ENCODE measurements around the gene ITPR2.

ITPR2 gene

DNA sequence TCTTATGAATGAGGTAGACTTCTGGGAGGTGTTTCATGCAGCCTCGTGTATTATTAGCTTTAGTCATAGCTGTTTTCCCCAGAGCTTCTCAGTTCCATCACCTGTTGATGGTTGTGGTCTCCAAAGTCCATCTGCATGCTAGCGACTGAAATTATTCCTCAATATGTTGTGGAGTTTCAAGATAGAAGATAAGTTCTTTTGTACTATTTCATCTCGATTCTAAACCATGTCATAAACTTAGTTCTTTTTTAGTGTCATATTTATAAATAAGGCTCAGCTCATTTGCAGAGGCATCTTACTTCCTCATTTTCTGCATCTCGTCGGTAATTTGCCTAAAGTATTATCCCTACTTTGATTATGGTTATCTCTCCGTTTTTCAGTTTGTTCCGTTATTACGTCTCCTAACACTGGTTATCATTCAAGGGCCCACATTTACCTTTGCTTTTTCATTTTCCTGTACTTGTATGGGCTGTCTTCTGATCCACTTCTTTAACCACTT, 119.1 kb downstream of the ITPR2 start:
- DNase-seq (ENCODE audit: insufficient read length) (no peak), FAIRE-seq (peak; percentile 87)

DNA sequence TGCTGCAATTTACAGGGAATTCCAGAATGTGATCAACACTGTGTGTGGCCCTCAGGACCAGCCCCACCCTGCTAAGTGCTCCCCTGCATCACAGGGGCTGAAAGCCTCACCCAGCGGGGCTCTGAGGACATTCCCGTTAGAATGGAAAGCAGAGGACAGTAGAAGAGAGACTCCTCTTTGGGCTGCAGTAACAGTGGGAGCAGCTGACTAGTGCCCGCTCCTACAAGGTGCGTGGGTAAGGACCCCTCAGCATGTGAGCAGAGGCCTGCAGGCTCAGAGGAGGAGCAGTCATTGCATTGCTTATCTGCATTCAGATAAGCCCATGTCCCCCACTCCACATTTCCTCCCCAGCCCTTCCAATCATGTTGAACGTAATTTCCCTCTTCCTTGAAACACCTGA, 120.1 kb downstream of the ITPR2 start:
- FAIRE-seq (no peak), DNase-seq (ENCODE audit: insufficient read length) (no peak)
- TF ChIP-seq POLR2AphosphoS5 (IDR thresholded peaks at IDR 0.05; ENCODE audit: low read depth, low read length) (no peak), POLR2A (IDR thresholded peaks at IDR 0.05; ENCODE audit: low read depth, low read length) (no peak), TAF1 (IDR thresholded peaks at IDR 0.05; ENCODE audit: borderline replicate concordance, low read depth, low read length) (no peak)

More for the DNA sequence above, 119.1 kb downstream of the ITPR2 start:
- TF ChIP-seq TAF1 (IDR thresholded peaks at IDR 0.05; ENCODE audit: borderline replicate concordance, low read depth, low read length) = no peak
- TF ChIP-seq POLR2AphosphoS5 (IDR thresholded peaks at IDR 0.05; ENCODE audit: low read depth, low read length) = no peak
- TF ChIP-seq POLR2A (IDR thresholded peaks at IDR 0.05; ENCODE audit: low read depth, low read length) = no peak

DNA sequence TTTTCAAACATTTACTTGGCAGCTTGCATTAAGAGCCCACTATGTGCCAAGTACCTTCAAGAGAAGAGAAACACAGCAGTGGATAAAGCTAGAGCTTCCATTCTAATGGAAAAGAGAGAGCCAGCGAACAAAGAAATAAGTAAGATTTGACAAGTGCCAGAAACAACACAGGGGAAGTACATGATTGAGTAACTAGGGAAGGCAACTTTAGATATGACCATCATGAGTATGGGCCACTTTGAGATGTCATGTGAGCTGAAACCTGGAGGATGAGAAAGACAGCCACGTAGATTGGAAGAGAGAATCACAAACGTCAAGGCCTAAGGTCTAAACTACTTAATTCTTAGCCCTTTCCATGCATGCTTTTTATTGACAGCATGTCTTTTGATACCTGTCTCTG, 121.4 kb downstream of the ITPR2 start:
- no peak for FAIRE-seq
- TF ChIP-seq POLR2A (IDR thresholded peaks at IDR 0.05; ENCODE audit: low read depth, low read length) = no peak
- TF ChIP-seq TAF1 (IDR thresholded peaks at IDR 0.05; ENCODE audit: borderline replicate concordance, low read depth, low read length) = no peak
- no peak for TF ChIP-seq POLR2AphosphoS5 (IDR thresholded peaks at IDR 0.05; ENCODE audit: low read depth, low read length)

DNA sequence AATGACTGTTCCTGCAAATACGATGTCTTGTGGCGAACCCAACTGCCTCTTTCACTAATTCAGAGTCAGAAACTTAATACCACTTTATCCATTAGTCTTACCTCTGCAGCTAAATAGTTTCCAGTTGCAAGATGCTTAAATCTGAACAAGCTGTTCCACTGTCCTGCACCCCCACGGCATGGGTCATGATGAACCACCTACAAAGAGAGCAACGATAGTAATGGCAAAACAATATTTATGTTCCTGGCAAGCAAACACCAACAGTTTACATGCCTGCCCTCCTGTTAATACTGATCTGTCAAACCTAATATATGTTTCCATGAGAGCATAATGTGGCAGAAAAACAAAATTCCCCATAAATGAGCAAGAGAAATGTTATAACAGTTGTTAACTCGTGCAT, 121.9 kb downstream of the ITPR2 start:
- TF ChIP-seq POLR2AphosphoS5 (IDR thresholded peaks at IDR 0.05; ENCODE audit: low read depth, low read length) (no peak), TAF1 (IDR thresholded peaks at IDR 0.05; ENCODE audit: borderline replicate concordance, low read depth, low read length) (no peak), POLR2A (IDR thresholded peaks at IDR 0.05; ENCODE audit: low read depth, low read length) (no peak)
- no peak for FAIRE-seq
- DNase-seq (ENCODE audit: insufficient read length) = no peak

More for the DNA sequence above, 121.4 kb downstream of the ITPR2 start:
- no peak for DNase-seq (ENCODE audit: insufficient read length)

DNA sequence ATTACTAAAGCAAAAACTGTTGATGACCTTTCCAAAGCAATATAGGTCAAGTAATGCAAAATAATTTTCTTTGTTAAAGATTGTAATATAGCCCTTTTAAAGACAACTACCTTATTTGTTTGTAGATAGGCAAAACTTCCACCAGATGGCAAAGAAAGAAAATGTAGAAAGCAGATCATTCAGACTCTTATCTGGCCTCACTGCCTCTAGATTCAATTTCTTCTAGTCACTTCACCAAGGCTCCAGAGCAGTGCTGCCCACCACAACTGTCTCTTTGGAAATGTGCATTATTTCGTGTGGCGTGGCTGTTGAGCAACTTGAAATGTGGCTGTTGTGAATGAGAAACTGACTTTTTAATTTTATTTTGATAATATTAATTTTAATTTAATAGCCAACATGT, 127.1 kb downstream of the ITPR2 start:
- FAIRE-seq (no peak), DNase-seq (ENCODE audit: insufficient read length) (no peak)
- TF ChIP-seq POLR2AphosphoS5 (IDR thresholded peaks at IDR 0.05; ENCODE audit: low read depth, low read length) (no peak), TAF1 (IDR thresholded peaks at IDR 0.05; ENCODE audit: borderline replicate concordance, low read depth, low read length) (no peak), POLR2A (IDR thresholded peaks at IDR 0.05; ENCODE audit: low read depth, low read length) (no peak)

DNA sequence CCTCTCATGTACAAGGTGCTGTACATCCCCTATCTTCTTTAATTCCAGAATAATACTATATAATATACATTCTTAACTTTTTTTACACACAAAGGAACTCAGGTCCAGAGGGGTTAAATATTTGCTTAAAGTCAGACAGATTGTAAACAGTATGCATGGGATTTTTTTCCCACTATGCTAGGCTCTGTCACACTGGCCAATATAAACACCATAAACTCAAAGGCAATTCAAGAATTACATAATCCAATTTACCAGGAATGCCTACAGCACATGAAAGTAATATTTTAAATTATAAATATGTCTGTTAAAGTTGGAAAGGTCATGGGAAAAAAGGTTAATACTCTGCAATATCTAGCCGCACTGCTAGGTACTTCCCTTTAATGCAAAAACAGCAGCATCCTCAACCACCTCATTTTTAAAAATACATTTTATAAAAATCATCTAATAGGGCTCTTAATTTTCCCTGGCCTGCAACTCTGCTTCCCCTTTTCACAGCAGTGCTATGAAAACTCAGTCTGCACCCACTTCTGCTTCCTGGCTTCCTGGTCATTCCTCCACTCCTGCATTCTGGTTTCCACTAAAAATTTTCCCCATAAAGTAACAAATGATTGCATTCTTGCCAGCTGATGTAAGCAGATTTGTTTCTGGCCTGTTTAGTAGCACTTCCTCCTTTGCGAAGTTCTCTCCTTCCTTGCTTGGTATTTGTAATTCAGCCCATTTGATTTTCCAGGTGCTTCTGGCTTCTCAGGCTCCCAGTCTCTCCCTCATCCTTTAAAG, 128.1 kb downstream of the ITPR2 start:
- no peak for DNase-seq (ENCODE audit: insufficient read length)
- TF ChIP-seq POLR2AphosphoS5 (IDR thresholded peaks at IDR 0.05; ENCODE audit: low read depth, low read length) (no peak), POLR2A (IDR thresholded peaks at IDR 0.05; ENCODE audit: low read depth, low read length) (no peak), TAF1 (IDR thresholded peaks at IDR 0.05; ENCODE audit: borderline replicate concordance, low read depth, low read length) (no peak)
- FAIRE-seq = peak; percentile 27

DNA sequence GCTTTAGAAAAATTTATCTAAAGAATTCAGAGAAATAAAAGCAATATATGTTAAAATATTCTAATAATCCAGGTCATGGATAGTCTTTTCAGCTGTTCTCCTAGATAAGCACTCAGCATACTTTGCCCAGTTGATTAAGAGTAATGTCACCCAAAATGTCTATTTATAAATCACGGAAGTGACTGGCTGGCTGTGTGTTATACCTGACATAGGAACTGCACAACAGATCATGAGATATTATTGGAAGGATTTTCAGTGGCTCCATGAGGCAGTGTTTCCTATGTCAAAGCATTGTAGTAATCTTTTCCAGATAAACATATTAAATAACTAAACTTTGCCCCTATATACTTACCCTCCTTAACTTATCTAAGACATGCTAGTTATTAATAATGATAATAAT, 128.8 kb downstream of the ITPR2 start:
- FAIRE-seq = no peak
- no peak for DNase-seq (ENCODE audit: insufficient read length)
- TF ChIP-seq POLR2A (IDR thresholded peaks at IDR 0.05; ENCODE audit: low read depth, low read length) (no peak), POLR2AphosphoS5 (IDR thresholded peaks at IDR 0.05; ENCODE audit: low read depth, low read length) (no peak), TAF1 (IDR thresholded peaks at IDR 0.05; ENCODE audit: borderline replicate concordance, low read depth, low read length) (no peak)

DNA sequence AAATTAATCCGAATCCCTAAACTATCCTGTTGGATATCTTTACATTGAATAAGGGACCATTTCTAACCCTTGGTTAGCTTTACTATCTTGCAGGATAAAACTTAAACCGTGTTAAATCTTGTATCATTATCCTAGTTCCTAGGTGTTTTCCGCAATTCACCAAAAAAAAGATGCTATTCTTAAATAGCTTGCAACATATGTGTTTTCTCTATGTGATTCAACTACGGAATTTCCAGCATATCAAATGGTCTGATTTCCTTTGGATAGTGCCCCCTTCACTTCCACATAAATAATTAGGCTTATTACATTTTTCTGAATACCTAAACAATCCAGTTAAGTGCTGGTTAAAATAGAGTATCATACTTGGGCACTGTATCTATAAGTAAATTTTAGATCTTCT, 130.3 kb downstream of the ITPR2 start:
- FAIRE-seq = no peak
- no peak for DNase-seq (ENCODE audit: insufficient read length)
- TF ChIP-seq TAF1 (IDR thresholded peaks at IDR 0.05; ENCODE audit: borderline replicate concordance, low read depth, low read length) (no peak), POLR2AphosphoS5 (IDR thresholded peaks at IDR 0.05; ENCODE audit: low read depth, low read length) (no peak), POLR2A (IDR thresholded peaks at IDR 0.05; ENCODE audit: low read depth, low read length) (no peak)

DNA sequence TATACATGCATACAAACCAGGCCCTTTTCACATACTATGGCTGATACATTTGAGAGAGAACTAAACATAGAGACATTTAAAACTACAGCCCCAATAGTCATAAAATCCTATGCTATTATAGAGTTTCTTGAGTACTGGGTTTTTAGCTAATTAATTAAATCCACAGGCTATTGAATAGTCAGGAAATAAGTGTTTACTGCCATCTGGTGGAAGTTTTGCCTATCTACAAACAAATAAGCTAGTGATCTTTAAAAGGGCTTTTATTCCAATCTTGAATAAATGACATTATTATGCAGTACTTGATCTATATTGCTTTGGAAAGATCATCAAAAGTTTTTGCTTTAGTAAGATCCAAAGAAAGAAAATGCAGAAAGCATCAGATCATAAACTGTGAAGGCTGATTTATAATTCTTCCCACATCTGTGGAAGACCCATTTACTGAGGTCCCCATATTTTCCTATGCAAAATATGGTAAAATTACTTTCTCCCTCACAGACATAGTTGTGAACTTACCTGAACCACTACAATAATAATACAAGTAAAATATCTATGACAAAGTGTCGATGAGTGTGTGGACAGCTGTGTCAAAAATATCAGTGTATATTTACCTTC, 131.3 kb downstream of the ITPR2 start:
- FAIRE-seq (no peak), DNase-seq (ENCODE audit: insufficient read length) (no peak)
- TF ChIP-seq POLR2AphosphoS5 (IDR thresholded peaks at IDR 0.05; ENCODE audit: low read depth, low read length) (no peak), TAF1 (IDR thresholded peaks at IDR 0.05; ENCODE audit: borderline replicate concordance, low read depth, low read length) (no peak), POLR2A (IDR thresholded peaks at IDR 0.05; ENCODE audit: low read depth, low read length) (no peak)

DNA sequence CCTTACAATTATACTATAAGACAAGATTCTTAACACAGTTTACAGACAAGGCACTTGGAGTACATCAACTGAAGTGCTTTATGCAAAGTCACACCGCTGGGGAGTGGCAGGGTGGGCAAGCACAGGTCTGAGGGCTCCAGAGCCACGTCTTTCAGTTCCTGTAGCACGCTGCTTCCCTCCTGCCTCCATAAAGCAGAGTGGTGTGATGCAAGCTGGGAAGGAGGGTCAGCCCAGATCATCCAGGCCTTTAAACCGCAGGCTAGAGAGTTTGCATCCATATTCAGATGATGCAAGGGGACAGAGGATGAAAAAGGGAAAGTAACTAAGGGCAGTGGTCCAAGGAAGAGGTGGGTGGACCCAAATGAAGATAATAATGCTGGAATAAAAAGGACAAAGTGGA, 132.6 kb downstream of the ITPR2 start:
- FAIRE-seq = no peak
- DNase-seq (ENCODE audit: insufficient read length) = no peak
- TF ChIP-seq POLR2A (IDR thresholded peaks at IDR 0.05; ENCODE audit: low read depth, low read length) = no peak
- no peak for TF ChIP-seq POLR2AphosphoS5 (IDR thresholded peaks at IDR 0.05; ENCODE audit: low read depth, low read length)
- no peak for TF ChIP-seq TAF1 (IDR thresholded peaks at IDR 0.05; ENCODE audit: borderline replicate concordance, low read depth, low read length)

DNA sequence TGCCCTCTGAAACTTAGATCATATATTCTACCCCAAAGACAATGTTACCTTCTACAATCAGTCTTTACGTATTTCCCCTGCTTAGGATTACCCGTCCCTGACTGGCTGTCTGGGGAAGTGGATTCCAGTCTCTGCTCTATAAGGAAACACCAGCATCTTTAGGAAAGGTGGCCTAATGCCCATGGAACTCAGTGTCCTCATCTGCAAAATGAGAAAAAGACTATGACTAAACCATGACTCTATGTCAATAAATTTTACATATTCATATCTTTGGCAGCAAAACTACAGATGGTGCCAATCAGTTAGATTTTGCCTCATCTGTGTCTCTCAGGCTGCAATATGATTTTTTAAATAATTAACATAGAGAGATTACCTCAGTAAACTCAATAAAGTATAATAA, 133.8 kb downstream of the ITPR2 start:
- DNase-seq (ENCODE audit: insufficient read length) (no peak), FAIRE-seq (no peak)
- TF ChIP-seq TAF1 (IDR thresholded peaks at IDR 0.05; ENCODE audit: borderline replicate concordance, low read depth, low read length) (no peak), POLR2A (IDR thresholded peaks at IDR 0.05; ENCODE audit: low read depth, low read length) (no peak), POLR2AphosphoS5 (IDR thresholded peaks at IDR 0.05; ENCODE audit: low read depth, low read length) (no peak)

DNA sequence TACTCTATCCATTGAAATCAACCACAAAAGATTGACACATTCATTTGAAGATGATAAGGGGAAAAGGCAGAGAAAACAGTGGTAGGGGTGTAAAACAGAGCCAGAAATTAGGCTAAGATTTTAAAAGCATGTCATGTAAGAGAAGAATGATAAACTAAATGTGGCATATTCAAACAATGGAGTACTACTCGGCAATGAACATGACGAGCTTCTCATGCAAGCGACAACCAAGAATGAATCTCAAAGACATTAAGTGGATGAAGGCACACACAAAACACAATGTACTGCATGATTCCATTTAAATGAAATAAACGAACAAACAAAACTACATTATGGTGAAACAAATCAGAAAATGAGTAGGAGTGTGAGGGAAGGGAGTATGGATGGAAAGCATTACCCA, 134.8 kb downstream of the ITPR2 start:
- no peak for DNase-seq (ENCODE audit: insufficient read length)
- FAIRE-seq = no peak
- TF ChIP-seq TAF1 (IDR thresholded peaks at IDR 0.05; ENCODE audit: borderline replicate concordance, low read depth, low read length) (no peak), POLR2A (IDR thresholded peaks at IDR 0.05; ENCODE audit: low read depth, low read length) (no peak), POLR2AphosphoS5 (IDR thresholded peaks at IDR 0.05; ENCODE audit: low read depth, low read length) (no peak)

All from GM12892 (cell line).